PC-9 (cell line): Measurements from ENCODE around the gene ETS1.

Source experiments
- EZH2 ChIP-seq: fragments of 200-600 bp; sonication (generic); IDR thresholded peaks from 2 replicates; pipeline ENCODE4 v1.8.0; 2017; ENCODE audit warnings: antibody characterized with exemption, low read depth
- TF ChIP-seq, protein P1 (sequence below): fragments of 200-600 bp; sonication (generic); conservative IDR thresholded peaks from 2 replicates; pipeline ENCODE4 v1.6.1; 2017; ENCODE audit warnings: mixed run types, antibody characterized with exemption, mild to moderate bottlenecking, moderate library complexity

DNA sequence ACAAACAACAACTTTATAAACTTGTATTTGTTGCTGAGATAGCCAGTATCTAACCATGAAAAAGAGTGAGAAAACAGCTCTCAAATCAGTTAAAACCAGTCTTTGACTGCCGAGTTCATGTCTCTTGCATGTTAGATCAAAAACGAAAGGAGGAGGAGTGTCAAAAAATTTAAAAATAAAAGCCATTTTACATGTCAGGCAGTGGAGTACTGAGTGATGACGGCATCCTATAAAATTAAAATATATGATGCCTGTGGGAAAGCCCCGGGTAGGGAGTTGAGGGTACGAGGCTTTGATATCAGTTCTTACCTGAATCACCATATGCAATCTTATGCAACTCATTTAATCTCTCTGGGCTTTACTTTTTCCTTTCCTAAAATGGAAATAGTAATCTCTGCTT, 117.3 kb downstream of the ETS1 start:
- TF ChIP-seq, protein P1, sequence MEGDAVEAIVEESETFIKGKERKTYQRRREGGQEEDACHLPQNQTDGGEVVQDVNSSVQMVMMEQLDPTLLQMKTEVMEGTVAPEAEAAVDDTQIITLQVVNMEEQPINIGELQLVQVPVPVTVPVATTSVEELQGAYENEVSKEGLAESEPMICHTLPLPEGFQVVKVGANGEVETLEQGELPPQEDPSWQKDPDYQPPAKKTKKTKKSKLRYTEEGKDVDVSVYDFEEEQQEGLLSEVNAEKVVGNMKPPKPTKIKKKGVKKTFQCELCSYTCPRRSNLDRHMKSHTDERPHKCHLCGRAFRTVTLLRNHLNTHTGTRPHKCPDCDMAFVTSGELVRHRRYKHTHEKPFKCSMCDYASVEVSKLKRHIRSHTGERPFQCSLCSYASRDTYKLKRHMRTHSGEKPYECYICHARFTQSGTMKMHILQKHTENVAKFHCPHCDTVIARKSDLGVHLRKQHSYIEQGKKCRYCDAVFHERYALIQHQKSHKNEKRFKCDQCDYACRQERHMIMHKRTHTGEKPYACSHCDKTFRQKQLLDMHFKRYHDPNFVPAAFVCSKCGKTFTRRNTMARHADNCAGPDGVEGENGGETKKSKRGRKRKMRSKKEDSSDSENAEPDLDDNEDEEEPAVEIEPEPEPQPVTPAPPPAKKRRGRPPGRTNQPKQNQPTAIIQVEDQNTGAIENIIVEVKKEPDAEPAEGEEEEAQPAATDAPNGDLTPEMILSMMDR: no peak
- TF ChIP-seq EZH2: no peak
